Astrocyte (in vitro differentiated cells and primary cell): ENCODE results near the gene SMOC2.

Experiments
- EZH2 ChIP-seq: IDR thresholded peaks from 2 replicates; pipeline ENCODE4 v1.6.1; 2012; ENCODE audit warnings: mild to moderate bottlenecking, low read length, inconsistent platforms; ENCODE audit not compliant: insufficient read depth
- TF ChIP-seq, protein P1 (sequence below): IDR thresholded peaks from 2 replicates; pipeline ENCODE4 v1.5.1; 2011; ENCODE audit warnings: low read depth, mild to moderate bottlenecking, inconsistent platforms, low read length, moderate library complexity; ENCODE audit not compliant: insufficient read depth

- TF ChIP-seq, protein P1, sequence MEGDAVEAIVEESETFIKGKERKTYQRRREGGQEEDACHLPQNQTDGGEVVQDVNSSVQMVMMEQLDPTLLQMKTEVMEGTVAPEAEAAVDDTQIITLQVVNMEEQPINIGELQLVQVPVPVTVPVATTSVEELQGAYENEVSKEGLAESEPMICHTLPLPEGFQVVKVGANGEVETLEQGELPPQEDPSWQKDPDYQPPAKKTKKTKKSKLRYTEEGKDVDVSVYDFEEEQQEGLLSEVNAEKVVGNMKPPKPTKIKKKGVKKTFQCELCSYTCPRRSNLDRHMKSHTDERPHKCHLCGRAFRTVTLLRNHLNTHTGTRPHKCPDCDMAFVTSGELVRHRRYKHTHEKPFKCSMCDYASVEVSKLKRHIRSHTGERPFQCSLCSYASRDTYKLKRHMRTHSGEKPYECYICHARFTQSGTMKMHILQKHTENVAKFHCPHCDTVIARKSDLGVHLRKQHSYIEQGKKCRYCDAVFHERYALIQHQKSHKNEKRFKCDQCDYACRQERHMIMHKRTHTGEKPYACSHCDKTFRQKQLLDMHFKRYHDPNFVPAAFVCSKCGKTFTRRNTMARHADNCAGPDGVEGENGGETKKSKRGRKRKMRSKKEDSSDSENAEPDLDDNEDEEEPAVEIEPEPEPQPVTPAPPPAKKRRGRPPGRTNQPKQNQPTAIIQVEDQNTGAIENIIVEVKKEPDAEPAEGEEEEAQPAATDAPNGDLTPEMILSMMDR, result no peak
- no peak for TF ChIP-seq EZH2
Observed at GRCh38 chr6:168683621-168684020, 242.6 kb downstream of the SMOC2 start.
